HG03095 (cell line): ENCODE results near the gene EPB41L2.
"Not testable (repeated sequence)": the region's sequence is repeated elsewhere in the genome, so short reads cannot be mapped to it uniquely, and the experiment has no call there.

ENCODE experiments used
- ATAC-seq: cut with Tn5 transposase; IDR thresholded peaks from one replicate; pipeline ENCODE4 v1.9.1; 2021; ENCODE audit warnings: moderate library complexity; ENCODE audit not compliant: unreplicated experiment

Gene EPB41L2

GRCh38 chr6:131005439-131006016 is 57.5 kb downstream of the EPB41L2 start:
- no peak for ATAC-seq

DNA sequence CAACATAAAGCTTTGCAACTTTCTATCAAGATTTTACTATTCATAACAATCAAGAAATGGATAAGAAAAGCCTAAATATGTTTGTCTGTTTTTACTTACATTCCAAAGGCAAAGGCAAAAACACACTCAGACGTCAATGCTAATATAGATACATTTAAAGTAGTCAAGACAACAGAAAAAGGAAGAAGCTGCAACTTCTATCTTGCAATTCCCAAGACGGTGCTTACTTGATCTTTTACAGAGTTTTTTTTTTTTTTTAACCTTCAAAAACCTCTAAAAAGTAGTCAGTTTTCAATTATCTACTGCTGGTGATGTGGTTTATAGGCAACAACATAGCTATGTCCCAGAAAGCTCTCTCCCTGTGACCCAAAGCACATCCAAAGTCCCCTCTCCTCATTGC is 58.1 kb downstream of the EPB41L2 start:
- no peak for ATAC-seq

- ATAC-seq = no peak
These were observed 58.7 kb downstream of the EPB41L2 start for GRCh38 chr6:131004387-131004755.

- no peak for ATAC-seq
These were observed 59.3 kb downstream of the EPB41L2 start for GRCh38 chr6:131003488-131004386.

DNA sequence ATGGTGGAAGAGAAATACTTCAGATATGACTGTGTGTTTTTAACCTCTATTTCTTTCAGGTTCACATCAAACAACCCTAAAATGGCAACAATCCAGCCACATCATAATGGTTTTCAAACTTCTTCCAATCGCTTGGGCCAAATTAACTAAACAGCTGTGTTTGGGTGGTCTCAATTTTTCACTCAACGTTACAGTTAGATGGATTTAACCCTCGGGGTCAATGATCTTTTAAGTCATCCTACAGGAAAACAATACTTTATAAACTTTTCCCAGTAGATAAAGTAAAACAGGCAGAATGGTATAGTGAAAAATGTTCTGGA is 60.4 kb downstream of the EPB41L2 start:
- ATAC-seq = no peak

- no peak for ATAC-seq
These were observed 60.9 kb downstream of the EPB41L2 start for GRCh38 chr6:131001945-131002660.

DNA sequence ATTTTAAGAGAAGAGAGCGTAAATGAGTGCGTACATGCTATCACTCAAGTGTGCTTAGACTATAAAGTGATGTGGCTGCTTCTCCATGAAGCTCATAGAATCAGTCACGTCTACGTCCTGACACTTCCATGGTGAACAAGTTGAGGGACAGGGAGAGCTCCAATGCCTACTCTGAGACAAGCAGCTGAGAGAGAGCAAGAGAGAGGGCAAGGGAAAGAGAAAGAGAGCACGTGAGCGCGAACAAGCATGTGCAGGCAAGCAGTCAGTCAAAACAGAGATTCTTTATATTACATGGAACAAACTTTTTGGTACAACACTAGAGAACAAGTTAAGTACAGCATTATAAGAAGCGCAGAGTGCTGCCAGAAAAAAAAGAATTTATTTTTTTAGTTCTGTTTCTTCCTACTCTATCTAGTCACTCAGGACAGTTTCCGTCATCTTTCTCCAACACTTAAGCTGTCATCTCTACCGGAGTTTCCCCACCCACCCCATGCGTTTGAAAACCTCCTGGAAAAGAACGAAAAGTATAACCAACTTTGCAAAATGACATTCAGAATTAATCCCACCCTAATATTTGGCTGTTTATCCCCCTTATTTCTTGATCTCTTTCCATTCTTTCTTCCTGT is 61.8 kb downstream of the EPB41L2 start:
- ATAC-seq = no peak

DNA sequence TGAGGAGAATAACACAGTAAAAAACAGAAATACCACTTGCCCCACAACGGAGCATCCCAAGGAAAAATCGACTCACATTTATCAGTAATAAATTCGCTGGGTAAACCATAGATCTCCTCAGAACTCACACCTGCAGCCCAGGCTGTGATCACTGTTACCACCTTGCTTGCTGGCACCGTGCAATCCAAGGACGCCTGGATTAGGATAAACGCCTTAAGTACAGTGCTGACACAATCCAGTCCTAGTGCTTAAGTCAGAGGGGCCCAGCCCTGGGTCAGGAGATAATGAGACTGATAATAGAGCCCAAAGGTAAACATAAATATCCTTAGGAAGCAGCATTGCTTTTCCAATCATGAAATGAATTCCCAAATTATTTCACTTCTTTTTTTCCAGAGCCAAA is 62.5 kb downstream of the EPB41L2 start:
- no peak for ATAC-seq

DNA sequence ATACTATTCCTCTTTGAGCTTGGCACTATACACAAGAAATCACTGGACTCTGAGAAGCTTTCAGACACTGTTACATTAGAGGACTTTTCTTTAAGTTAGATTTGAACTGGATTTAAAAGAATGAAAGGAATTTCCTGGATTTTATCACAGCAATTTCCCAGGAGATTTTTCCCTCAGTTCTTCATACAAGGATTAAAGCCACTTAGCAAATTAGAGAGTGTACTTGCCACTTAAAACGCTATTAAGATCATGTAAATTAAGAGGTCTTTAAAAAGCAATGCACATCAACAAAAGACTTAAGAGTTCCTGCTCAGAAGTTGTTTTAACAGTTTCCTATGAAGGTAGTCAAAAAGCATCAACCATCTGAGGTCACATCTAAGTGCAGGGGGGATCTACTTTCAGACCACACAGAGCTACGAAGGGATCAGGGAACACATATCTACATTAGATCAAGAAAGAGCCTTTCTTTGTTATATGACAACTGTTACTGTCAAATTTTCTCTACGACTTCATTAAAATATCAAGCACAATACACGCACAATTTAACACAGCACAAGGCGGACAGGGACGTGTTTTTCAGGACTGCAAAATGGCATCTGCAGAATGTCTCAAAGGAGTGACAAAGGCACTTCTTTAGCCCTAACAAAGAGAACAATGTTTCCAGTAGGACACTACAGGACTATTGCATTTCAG is 65.8 kb downstream of the EPB41L2 start:
- no peak for ATAC-seq

- no peak for ATAC-seq
These were observed 66.4 kb downstream of the EPB41L2 start for GRCh38 chr6:130996635-130997034.

- no peak for ATAC-seq
These were observed 67.1 kb downstream of the EPB41L2 start for GRCh38 chr6:130995783-130996447.

DNA sequence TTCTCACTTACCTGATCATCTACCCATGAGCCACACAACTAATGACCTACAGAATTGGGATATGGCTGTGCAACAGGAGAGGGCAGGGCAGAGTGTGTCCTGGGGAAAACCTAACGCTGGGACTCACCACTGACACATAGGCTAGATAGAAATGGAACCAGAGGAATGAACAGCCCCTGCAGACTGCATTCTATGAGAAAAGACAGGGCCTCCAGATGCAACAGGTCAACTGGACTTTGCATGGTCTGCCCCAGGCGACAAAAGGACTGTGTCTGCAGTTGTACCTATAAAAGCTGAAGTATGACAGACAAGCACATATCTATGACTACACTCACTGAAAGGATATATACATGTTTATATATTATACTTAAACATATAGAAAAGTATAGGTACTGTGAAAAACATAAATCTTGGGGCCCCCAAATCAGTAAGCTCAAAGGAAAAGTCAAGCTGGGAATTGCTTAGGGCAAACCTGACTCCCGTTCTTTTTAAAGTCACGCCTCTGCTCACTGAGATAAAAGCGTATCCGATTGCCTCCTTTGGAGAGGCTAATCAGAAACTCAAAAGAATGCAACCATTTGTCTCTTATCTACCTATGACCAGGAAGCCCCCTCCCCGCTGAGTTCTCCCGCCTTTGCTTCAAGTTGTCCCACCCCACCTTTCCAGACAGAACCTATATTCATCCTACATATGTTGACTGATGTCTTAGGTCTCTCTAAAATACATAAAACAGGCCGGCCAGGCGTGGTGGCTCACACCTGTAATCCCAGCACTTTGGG is 68.5 kb downstream of the EPB41L2 start:
- no peak for ATAC-seq

DNA sequence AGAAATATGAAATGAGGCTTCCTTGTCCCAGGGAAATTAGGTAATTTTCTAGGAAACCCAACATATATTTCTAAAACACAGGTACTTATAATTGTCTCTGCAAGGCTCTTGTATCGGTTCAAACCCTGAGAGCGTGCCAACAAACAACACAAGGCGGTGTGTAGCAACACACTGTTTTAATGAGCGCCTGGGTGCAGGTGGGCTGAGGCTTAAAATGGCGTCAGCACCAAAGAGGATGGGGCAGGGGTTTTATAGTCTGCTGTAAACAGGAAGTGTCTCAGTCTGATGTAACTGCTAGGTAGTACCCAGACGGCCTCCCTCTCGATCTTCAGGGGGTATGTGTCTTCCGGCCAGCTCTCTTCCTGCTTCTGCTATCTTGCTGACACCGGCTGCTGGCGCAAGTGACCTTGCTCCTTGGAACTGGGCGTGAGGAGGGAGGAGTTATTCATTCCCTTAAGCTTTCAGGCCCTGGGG is 69.7 kb downstream of the EPB41L2 start:
- ATAC-seq = no peak

DNA sequence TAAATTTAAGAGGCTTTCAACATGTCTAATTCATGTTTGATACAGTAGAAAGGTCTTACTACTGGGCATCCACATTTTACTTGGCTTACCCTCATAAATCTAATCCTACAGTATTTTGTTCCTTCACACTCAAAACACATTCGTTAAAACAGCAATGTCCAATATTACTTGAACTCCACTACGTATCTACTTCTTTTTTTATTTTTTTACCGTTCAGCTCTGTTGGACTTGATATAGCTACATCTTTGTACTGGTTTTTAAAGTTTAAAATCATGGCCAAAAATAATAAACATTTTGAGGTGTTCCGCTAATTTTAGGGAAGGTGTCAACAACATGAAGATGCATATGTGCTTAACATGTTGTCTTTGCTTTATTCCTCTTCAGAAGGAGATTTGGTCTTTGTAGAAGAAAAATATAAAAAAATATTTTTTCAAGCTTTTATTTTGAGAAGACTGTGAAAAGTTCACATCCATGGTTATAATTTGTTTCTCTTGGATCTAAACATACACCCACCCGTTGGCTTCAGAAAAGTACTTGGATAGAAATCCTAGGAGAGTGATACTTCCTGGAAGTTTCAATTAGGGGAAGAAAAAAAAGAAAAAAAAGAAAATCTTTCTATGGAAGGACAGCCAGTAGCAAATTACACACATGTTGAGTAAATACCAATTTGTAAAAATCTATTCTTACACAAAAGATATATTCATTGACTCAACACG is 71.5 kb downstream of the EPB41L2 start:
- no peak for ATAC-seq

DNA sequence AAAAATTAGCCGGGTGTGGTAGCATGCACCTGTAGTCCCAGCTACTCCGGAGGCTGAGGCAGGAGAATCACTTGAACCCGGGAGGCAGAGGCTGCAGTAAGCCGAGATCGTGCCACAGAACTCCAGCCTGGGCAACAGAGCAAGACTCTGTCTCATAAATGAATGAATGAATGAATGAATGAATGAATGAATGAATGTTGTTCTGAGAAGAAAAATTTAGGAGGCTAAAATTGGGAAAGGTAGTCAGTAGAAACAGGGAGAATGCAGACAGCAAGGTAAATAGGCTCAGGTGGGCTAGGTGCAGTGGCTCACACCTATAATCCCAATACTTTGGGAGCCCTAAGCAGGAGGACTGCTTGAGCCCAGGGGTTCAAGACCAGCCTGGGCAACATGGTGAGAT is 75.5 kb downstream of the EPB41L2 start:
- ATAC-seq = not testable (repeated sequence)

DNA sequence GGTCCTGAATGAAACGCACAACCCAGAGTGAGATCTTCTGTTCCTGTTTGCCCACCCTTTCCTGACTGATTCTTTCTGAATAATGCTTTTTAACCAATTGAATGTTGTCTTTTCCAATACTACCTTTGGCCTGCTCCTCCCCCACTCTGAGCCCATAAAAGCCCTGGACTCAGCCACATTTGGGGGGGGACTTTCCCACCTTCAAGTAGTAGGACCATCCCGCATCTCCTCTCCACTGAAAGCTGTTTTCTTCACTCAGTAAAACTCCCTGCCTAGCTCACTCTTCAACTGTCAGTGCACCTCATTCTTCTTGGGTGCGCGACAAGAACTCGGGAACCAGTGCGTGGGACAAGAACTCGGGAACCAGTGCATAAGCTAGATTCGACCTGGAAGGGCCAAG is 77.9 kb downstream of the EPB41L2 start:
- ATAC-seq = no peak

DNA sequence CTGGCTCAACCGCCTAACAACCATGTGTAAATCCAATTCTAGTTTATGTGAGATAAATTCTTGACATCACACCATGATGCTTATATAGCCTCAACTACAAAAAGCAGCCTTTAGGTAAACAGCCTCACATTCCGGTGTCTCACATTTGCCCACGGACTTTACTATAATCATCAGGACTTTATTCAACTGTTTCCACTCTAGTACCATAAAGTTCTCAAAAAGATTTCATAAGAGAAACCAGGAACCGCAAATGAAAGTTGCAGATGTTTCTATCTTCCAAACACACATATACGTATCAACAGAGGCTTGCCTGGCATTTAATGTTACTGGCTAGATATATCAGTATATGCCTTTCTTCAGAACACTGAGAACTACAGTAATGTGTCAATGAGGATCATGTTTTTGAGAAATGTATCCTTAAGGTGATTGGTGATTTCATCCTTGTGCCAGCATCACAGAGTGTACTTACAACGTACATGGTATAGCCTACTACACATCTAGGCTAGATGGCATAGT is 80.0 kb downstream of the EPB41L2 start:
- no peak for ATAC-seq

DNA sequence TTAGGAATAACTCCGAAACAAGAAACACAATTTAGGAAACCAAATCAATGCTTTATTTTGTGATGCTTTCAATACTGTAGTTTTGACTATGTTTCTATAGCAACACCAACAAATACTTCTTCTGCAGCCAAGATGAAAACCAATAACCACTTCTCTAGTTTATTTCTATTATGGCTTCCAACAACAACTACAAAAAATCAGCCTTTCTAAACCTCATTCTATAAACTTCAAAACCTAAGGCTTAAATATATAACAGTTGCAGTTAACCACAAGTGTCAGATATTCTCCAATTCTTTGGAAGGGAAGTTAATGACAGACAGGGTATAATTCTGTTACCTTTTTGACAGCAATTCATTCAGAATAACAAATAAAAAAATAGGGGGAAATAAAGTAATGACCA is 80.9 kb downstream of the EPB41L2 start:
- ATAC-seq = no peak

GRCh38 chr6:130981409-130981808 is 81.6 kb downstream of the EPB41L2 start:
- ATAC-seq = no peak
